ENCODE data around the gene FBXL7. TPM values are rescaled to one million over a fixed set of nuclear protein-coding genes. Genes with fewer than 3 reads are reported as not detected.

The FBXL7 gene
- total RNA-seq, 1 experiment from 2014 or later = not detected

GRCh38 chr5:15951550-15951949 is 451.6 kb downstream of the FBXL7 start:
- no peak for ATAC-seq
- in situ Hi-C loops (cut with HindIII; ENCODE audit: low pct_unique_long_range_greater_than_20kb, low sequenced_read_pairs) = no loop called here
- TF ChIP-seq, protein P1, sequence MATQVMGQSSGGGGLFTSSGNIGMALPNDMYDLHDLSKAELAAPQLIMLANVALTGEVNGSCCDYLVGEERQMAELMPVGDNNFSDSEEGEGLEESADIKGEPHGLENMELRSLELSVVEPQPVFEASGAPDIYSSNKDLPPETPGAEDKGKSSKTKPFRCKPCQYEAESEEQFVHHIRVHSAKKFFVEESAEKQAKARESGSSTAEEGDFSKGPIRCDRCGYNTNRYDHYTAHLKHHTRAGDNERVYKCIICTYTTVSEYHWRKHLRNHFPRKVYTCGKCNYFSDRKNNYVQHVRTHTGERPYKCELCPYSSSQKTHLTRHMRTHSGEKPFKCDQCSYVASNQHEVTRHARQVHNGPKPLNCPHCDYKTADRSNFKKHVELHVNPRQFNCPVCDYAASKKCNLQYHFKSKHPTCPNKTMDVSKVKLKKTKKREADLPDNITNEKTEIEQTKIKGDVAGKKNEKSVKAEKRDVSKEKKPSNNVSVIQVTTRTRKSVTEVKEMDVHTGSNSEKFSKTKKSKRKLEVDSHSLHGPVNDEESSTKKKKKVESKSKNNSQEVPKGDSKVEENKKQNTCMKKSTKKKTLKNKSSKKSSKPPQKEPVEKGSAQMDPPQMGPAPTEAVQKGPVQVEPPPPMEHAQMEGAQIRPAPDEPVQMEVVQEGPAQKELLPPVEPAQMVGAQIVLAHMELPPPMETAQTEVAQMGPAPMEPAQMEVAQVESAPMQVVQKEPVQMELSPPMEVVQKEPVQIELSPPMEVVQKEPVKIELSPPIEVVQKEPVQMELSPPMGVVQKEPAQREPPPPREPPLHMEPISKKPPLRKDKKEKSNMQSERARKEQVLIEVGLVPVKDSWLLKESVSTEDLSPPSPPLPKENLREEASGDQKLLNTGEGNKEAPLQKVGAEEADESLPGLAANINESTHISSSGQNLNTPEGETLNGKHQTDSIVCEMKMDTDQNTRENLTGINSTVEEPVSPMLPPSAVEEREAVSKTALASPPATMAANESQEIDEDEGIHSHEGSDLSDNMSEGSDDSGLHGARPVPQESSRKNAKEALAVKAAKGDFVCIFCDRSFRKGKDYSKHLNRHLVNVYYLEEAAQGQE (IDR thresholded peaks at IDR 0.05; ENCODE audit: insufficient read depth in 1 of 2, low read depth in 2 of 2, low read length in 1 of 2) = no peak
- TF ChIP-seq POLR2AphosphoS5 (IDR thresholded peaks at IDR 0.05; ENCODE audit: low read depth, low read length) (no peak), SIN3A (IDR thresholded peaks at IDR 0.05; ENCODE audit: borderline replicate concordance, insufficient read depth, low read depth, low read length) (no peak), TCF7L2 (IDR thresholded peaks at IDR 0.05; ENCODE audit: low read depth, low read length) (no peak), CTCF (IDR thresholded peaks at IDR 0.05) (no peak)

GRCh38 chr5:15956622-15957021 is 456.6 kb downstream of the FBXL7 start:
- POLR2A ChIA-PET = no interaction called here
- H3K27ac ChIP-seq (ENCODE audit: low read length) = no peak overlapping the region
- H3K36me3 ChIP-seq (ENCODE audit: control insufficient read depth, insufficient read depth, low read length) = no peaks in the 10 kb centered on the region
- no peaks in the 10 kb centered on the region for H3K9me3 ChIP-seq (ENCODE audit: control insufficient read depth, insufficient read depth, low read depth, low read length)
- CTCF ChIA-PET = no interaction called here
- in situ Hi-C loops (cut with HindIII; ENCODE audit: low pct_unique_long_range_greater_than_20kb, low sequenced_read_pairs) = no loop called here
- BruUV-seq (replicated peaks) = no TSS peak
- H3K27me3 ChIP-seq (ENCODE audit: control insufficient read depth, insufficient read depth, low read length) = no peaks in the 10 kb centered on the region; the same call in 1 of the 2 replicates
- TF ChIP-seq SIN3A (IDR thresholded peaks at IDR 0.05; ENCODE audit: borderline replicate concordance, insufficient read depth, low read depth, low read length) (no peak), TCF7L2 (IDR thresholded peaks at IDR 0.05; ENCODE audit: low read depth, low read length) (no peak), POLR2AphosphoS5 (IDR thresholded peaks at IDR 0.05; ENCODE audit: low read depth, low read length) (no peak), CTCF (IDR thresholded peaks at IDR 0.05) (no peak)
- TF ChIP-seq, protein P1 (IDR thresholded peaks at IDR 0.05; ENCODE audit: insufficient read depth in 1 of 2, low read depth in 2 of 2, low read length in 1 of 2) = no peak
- no peak overlapping the region for H3K4me3 ChIP-seq (ENCODE audit: low read depth in 2 of 2, low read length in 2 of 2)
- ATAC-seq = no peak
- intact Hi-C loops (cut with micrococcal nuclease; ENCODE audit: unreplicated experiment) = no loop called here
- no peaks in the 10 kb centered on the region for H3K4me1 ChIP-seq (ENCODE audit: control insufficient read depth, insufficient read depth, low read length)
- no peak for DNase-seq (ENCODE audit: low read depth, low spot score)

More at GRCh38 chr5:15951550-15951949, 451.6 kb downstream of the FBXL7 start:
- Histone ChIP-seq H3K36me3 (ENCODE audit: control insufficient read depth, insufficient read depth, low read length) (no peaks in the 10 kb centered on the region), H3K9me3 (ENCODE audit: control insufficient read depth, insufficient read depth, low read depth, low read length) (no peaks in the 10 kb centered on the region), H3K4me1 (ENCODE audit: control insufficient read depth, insufficient read depth, low read length) (no peaks in the 10 kb centered on the region), H3K27me3 (ENCODE audit: control insufficient read depth, insufficient read depth, low read length) (no peaks in the 10 kb centered on the region), H3K27ac (ENCODE audit: low read length) (no peak overlapping the region), H3K4me3 (ENCODE audit: low read depth in 2 of 2, low read length in 2 of 2) (no peak overlapping the region)
- intact Hi-C loops (cut with micrococcal nuclease; ENCODE audit: unreplicated experiment) = no loop called here
- no TSS peak for BruUV-seq (replicated peaks)
- CTCF ChIA-PET = no interaction called here
- no peak for DNase-seq (ENCODE audit: low read depth, low spot score)
- POLR2A ChIA-PET = no interaction called here

Data from Panc1 (cell line).